Measurements from ENCODE around the gene IZUMO1.
"Not testable (repeated sequence)": the region's sequence is repeated elsewhere in the genome, so short reads cannot be mapped to it uniquely, and the experiment has no call there.

- not testable (repeated sequence) for TF ChIP-seq CTCF (IDR thresholded peaks at IDR 0.05 in 4 of 5, conservative IDR thresholded peaks at IDR 0.05 in 1 of 5); POLR2A (IDR thresholded peaks at IDR 0.05)
Measured at GRCh38 chr19:48765816-48766215, 19.1 kb upstream of the IZUMO1 start.

All from gastrocnemius medialis (tissue), 4 donors.